BE2C (cell line): Measurements from ENCODE around the gene AGAP1.

Experiments used
- DNase-seq: peaks from one replicate; pipeline ENCODE4 v3.0.0-alpha.2; 2020
- H3K27me3 ChIP-seq: fragments of 250-450 bp; sonication (Bioruptor Pico); 2 replicates; pipeline ENCODE4 v1.5.1; 2020; ENCODE audit warnings: mild to moderate bottlenecking
- H3K36me3 ChIP-seq: fragments of 250-450 bp; sonication (Bioruptor Pico); 2 replicates; pipeline ENCODE4 v1.5.1; 2020; ENCODE audit warnings: mild to moderate bottlenecking
- H3K4me1 ChIP-seq: fragments of 250-450 bp; sonication (Bioruptor Pico); 2 replicates; pipeline ENCODE4 v1.5.1; 2020
- H3K4me3 ChIP-seq: 2 replicates; pipeline ENCODE4 v1.5.1; 2011; ENCODE audit warnings: low read depth, low read length
- H3K9me3 ChIP-seq: fragments of 250-450 bp; sonication (Bioruptor Pico); 2 replicates; pipeline ENCODE4 v1.5.1; 2020
- CTCF ChIP-seq: IDR thresholded peaks from 2 replicates; pipeline ENCODE4 v1.5.1; 2012; ENCODE audit warnings: mild to moderate bottlenecking, low read depth, low read length

Gene AGAP1

GRCh38 chr2:236026841-236027240 is 533.0 kb downstream of the AGAP1 start:
- DNase-seq, result no peak
- no peaks in the 10 kb centered on the region for H3K36me3 ChIP-seq
- no peaks in the 10 kb centered on the region for H3K4me1 ChIP-seq
- no peak for TF ChIP-seq CTCF
- no peaks in the 10 kb centered on the region for H3K9me3 ChIP-seq
- H3K4me3 ChIP-seq, result no peak overlapping the region
- H3K27me3 ChIP-seq, result no peaks in the 10 kb centered on the region

- DNase-seq, result no peak
- Histone ChIP-seq H3K4me1 (no peaks in the 10 kb centered on the region), H3K36me3 (no peaks in the 10 kb centered on the region), H3K27me3 (no peaks in the 10 kb centered on the region), H3K4me3 (no peak overlapping the region), H3K9me3 (no peaks in the 10 kb centered on the region)
- TF ChIP-seq CTCF, result no peak
Measured at GRCh38 chr2:236028066-236028465, 534.2 kb downstream of the AGAP1 start.

- Histone ChIP-seq H3K4me3 (no peak overlapping the region), H3K36me3 (no peaks in the 10 kb centered on the region), H3K4me1 (peaks cover 10% of the 10 kb centered on the region; the same call in 1 of the 2 replicates), H3K27me3 (no peaks in the 10 kb centered on the region), H3K9me3 (no peaks in the 10 kb centered on the region)
- no peak for TF ChIP-seq CTCF
- DNase-seq, result no peak
Measured at GRCh38 chr2:236033462-236033861, 539.6 kb downstream of the AGAP1 start.

- TF ChIP-seq CTCF, result no peak
- Histone ChIP-seq H3K27me3 (no peaks in the 10 kb centered on the region), H3K36me3 (no peaks in the 10 kb centered on the region), H3K9me3 (no peaks in the 10 kb centered on the region), H3K4me3 (no peak overlapping the region), H3K4me1 (peaks cover 10% of the 10 kb centered on the region; the same call in 1 of the 2 replicates)
- no peak for DNase-seq
Measured at GRCh38 chr2:236034974-236035373, 541.1 kb downstream of the AGAP1 start.

GRCh38 chr2:236036045-236036444 is 542.2 kb downstream of the AGAP1 start:
- Histone ChIP-seq H3K27me3 (no peaks in the 10 kb centered on the region), H3K4me3 (peak overlapping the region; percentile 12; the same call in 1 of the 2 replicates), H3K4me1 (peaks cover 10% of the 10 kb centered on the region; the same call in 1 of the 2 replicates), H3K36me3 (no peaks in the 10 kb centered on the region), H3K9me3 (no peaks in the 10 kb centered on the region)
- peak; percentile 61 for DNase-seq
- no peak for TF ChIP-seq CTCF

GRCh38 chr2:236038096-236038495 is 544.3 kb downstream of the AGAP1 start:
- H3K36me3 ChIP-seq, result no peaks in the 10 kb centered on the region
- TF ChIP-seq CTCF, result no peak
- DNase-seq, result no peak

More at GRCh38 chr2:236038096-236038495, 544.3 kb downstream of the AGAP1 start:
- H3K27me3 ChIP-seq, result no peaks in the 10 kb centered on the region
- peaks cover 10% of the 10 kb centered on the region; the same call in 1 of the 2 replicates for H3K4me1 ChIP-seq
- no peak overlapping the region for H3K4me3 ChIP-seq
- H3K9me3 ChIP-seq, result no peaks in the 10 kb centered on the region
